Measurements from ENCODE around the gene CCDC167.
"Not testable (repeated sequence)": the region's sequence is repeated elsewhere in the genome, so short reads cannot be mapped to it uniquely, and the experiment has no call there.

DNA sequence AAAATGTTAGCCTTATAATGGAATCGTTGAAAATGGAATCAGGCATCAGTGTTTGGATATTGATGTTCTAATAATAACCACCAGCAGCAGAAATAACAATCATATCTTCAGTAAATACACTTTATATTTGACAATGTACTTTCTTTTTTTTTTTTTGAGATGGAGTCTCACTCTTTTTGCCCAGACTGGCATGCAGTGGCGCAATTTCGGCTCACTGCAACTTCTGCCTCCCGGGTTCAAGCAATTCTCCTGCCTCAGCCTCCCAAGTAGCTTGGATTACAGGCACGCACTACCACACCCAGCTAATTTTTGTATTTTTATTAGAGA, 56.5 kb downstream of the CCDC167 start:
- not testable (repeated sequence) for TF ChIP-seq POLR2A (IDR thresholded peaks at IDR 0.05)
- TF ChIP-seq, protein P1, sequence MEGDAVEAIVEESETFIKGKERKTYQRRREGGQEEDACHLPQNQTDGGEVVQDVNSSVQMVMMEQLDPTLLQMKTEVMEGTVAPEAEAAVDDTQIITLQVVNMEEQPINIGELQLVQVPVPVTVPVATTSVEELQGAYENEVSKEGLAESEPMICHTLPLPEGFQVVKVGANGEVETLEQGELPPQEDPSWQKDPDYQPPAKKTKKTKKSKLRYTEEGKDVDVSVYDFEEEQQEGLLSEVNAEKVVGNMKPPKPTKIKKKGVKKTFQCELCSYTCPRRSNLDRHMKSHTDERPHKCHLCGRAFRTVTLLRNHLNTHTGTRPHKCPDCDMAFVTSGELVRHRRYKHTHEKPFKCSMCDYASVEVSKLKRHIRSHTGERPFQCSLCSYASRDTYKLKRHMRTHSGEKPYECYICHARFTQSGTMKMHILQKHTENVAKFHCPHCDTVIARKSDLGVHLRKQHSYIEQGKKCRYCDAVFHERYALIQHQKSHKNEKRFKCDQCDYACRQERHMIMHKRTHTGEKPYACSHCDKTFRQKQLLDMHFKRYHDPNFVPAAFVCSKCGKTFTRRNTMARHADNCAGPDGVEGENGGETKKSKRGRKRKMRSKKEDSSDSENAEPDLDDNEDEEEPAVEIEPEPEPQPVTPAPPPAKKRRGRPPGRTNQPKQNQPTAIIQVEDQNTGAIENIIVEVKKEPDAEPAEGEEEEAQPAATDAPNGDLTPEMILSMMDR (IDR thresholded peaks at IDR 0.05) = not testable (repeated sequence)

All from esophagus squamous epithelium (tissue), 4 donors.